VCaP (cell line): Measurements from ENCODE around the gene SNRNP25.
A peak's percentile ranks its signal among the peaks of the same experiment; 100 is the strongest.

ENCODE experiments used
- H3K27ac ChIP-seq: fragments of 450-650 bp; 2 replicates; pipeline ENCODE4 v1.5.1; 2017
- CTCF ChIP-seq: fragments of 450-650 bp; conservative IDR thresholded peaks from 2 replicates; pipeline ENCODE4 v1.5.1; 2017; ENCODE audit warnings: mild to moderate bottlenecking, moderate library complexity

The SNRNP25 gene

DNA sequence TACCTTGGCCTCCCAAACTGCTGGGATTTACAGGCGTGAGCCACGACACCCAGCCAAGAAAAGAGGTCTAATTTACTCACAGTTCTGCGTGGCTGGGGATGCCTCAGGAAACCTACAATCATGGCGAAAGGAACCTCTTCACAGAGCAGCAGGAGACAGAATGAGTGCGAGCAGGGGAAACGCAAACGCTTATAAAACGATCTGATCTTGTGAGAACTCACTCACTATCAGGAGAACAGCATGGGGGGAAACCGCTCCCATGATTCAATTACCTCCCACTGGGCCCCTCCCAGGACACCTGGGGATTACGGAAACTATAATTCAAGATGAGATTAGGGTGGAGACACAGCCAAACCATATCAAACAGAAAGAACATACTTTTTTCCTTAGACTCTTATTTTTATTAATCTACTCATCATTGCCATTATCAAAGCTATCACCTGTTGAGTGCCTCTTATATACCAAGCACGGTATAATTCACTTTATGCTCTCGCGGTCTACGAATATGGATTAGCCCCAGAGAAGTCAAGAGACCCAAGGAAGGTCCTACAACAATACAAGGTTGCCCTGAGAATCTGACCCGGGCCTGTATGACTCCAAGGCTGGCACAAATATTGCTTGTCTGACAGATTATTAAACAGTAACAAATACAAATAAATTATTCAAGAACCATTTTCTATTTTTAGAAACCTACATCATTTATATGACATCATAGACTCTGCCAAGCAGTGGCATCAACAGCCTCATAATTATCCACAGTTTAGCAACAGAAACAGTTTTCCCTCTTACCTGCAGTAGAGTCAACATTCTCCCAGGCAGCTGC is 2.6 kb upstream of the SNRNP25 start:
- TF ChIP-seq CTCF, result no peak
- H3K27ac ChIP-seq, result no peak overlapping the region

DNA sequence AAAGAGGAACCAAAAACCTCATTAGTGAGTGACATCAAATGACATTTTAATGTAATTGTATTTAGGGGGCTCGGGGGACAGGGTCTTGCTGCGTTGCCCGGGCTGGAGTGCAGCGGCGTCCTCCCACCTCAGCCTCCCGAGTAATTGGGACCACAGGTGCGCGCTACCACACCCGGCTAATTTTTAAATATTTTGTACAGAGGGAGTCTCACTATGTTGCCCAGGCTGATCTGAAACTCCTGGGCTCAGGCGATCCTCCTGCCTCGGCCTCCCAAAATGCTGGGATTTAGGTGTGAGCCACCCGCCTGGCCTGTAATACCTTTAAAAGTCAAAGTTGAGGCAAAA is 581 bp downstream of the SNRNP25 start:
- peak overlapping the region; percentile 74; the same call in 1 of the 2 replicates for H3K27ac ChIP-seq
- TF ChIP-seq CTCF, result no peak

- TF ChIP-seq CTCF, result no peak
- H3K27ac ChIP-seq, result no peak overlapping the region
Measured at GRCh38 chr16:55571-56136, 2.0 kb downstream of the SNRNP25 start.

- TF ChIP-seq CTCF, result no peak
Measured at GRCh38 chr16:56231-56927, 2.8 kb downstream of the SNRNP25 start.

GRCh38 chr16:57711-58110 is 4.1 kb downstream of the SNRNP25 start:
- no peak for TF ChIP-seq CTCF
- no peak overlapping the region for H3K27ac ChIP-seq

More at GRCh38 chr16:56231-56927, 2.8 kb downstream of the SNRNP25 start:
- H3K27ac ChIP-seq, result no peak overlapping the region

- H3K27ac ChIP-seq, result no peak overlapping the region
- TF ChIP-seq CTCF, result no peak
Measured at GRCh38 chr16:58491-59439, 5.1 kb downstream of the SNRNP25 start.
